Measurements from ENCODE around the gene KATNAL2. TPM values are rescaled to one million over a fixed set of nuclear protein-coding genes. Genes with fewer than 3 reads are reported as not detected.

Gene KATNAL2
- total RNA-seq: 4.3 and 5.0 TPM in 2 replicates

DNA sequence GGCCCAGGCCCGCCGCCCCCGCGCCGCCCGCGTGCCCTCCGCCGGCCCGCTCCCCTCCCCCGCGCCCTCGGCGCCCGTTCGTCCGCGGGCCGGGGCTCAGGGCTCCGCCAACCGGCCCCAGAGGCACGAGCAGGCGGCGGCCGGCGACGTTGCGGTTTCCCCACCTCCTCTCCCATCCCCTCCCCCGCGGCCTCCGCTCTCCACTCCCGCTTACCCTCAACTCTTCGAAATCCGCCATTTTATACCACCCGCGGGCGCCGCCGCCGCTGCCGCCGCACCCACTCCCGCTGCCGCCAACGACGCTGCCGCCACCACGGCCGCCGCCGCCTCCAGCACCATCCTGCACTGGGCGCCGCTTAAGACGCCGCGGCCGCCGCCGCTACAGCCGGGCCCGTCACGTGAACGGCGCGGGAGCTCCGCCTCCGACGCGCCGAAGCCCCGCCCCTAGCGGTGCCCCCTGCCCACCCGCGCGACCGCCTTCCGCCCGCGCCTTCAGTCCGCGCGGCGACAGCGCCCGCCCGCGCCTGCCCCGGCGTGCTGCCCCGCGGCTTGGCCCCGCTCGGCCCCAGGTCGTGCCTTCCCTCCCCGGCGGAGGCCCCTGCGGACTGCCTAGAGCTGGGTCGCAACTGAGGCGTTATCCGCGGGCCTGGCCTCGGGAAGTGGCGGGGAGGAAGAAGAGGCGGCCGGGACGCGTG, at the start of gene KATNAL2, which contains the start of gene PIAS2:
Gene KATNAL2, plus strand, starts transcription at position 495 of the 695 bp plus-strand sequence. CDS start 29,271 bp downstream, outside the sequence.
Gene PIAS2, minus strand, starts transcription at position 400 of the 695 bp plus-strand sequence. Its CDS starts 162 bp downstream, at position 238.
- peaks cover 28% of the 10 kb centered on the region for H4K20me1 ChIP-seq (ENCODE audit: insufficient read depth, low read length)
- no peaks in the 10 kb centered on the region for H3K36me3 ChIP-seq (ENCODE audit: insufficient read depth, low read length)
- no peak for TF ChIP-seq CTCF (IDR thresholded peaks at IDR 0.05; ENCODE audit: extremely low read depth, low read depth, low read length)
- H3K27ac ChIP-seq (ENCODE audit: low read depth, low read length): peak within 1 kb of the TSS; percentile 60
- no peaks in the 10 kb centered on the region for H3K27me3 ChIP-seq (ENCODE audit: insufficient read depth, low read length)
- H3K4me2 ChIP-seq (ENCODE audit: insufficient read depth, low read length): peak within 1 kb of the TSS; percentile 98
- H3K4me1 ChIP-seq (ENCODE audit: insufficient read depth, low read length): peaks cover 3% of the 10 kb centered on the region
- peaks cover 45% of the 10 kb centered on the region for H3K79me2 ChIP-seq (ENCODE audit: insufficient read depth, low read length)
- no peaks in the 10 kb centered on the region for H3K9me3 ChIP-seq (ENCODE audit: low read depth, low read length)
- peak within 1 kb of the TSS; percentile 97 for H2AFZ ChIP-seq (ENCODE audit: low read length)
- peak; percentile 95 for DNase-seq (ENCODE audit: insufficient read length, low spot score, missing footprints)
- peak within 1 kb of the TSS; percentile 90 for H3K4me3 ChIP-seq (ENCODE audit: insufficient read depth, low read length)

DNA sequence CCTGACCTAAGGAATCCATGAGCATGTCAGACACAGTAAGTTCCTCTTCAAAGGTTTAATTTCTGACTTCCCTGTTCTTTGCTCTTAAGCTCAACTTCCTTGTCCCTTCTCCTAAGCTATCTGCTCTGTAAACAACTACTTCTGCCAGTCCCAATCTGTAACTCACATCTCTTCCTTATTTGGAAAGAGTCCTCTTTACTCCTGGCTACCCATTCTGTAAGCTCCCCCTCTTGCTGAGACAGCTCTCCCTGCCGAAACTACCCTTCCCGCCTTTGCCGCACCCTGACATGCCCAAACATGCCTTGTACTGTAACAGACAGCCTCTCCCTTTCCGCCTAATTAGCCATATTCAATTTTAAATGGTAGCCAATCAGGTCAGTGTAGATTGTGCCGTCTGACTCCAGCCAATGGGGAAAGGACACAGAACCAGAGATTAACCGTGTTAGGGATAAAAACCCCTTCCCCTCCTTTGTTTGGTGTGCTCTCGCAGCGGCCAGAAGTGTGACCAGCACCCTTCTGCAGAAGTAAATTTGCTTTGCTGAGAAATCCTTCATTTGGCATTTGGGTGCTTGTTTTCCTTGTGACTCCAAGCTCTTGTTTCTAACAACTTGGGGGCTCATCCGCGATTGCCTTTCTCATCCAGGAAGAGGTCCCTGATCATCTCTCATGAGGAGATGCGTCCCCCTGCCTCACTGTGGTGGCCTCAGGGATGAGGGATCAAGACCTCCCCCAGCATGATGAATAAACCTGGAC, 49.1 kb upstream of the KATNAL2 start:
- H4K20me1 ChIP-seq (ENCODE audit: insufficient read depth, low read length): peaks cover 3% of the 10 kb centered on the region
- H3K36me3 ChIP-seq (ENCODE audit: insufficient read depth, low read length): no peaks in the 10 kb centered on the region
- peaks cover 5% of the 10 kb centered on the region for H3K9me3 ChIP-seq (ENCODE audit: low read depth, low read length)
- H3K4me3 ChIP-seq (ENCODE audit: insufficient read depth, low read length): no peak overlapping the region
- TF ChIP-seq CTCF (IDR thresholded peaks at IDR 0.05; ENCODE audit: extremely low read depth, low read depth, low read length): no peak
- peaks cover 37% of the 10 kb centered on the region for H3K79me2 ChIP-seq (ENCODE audit: insufficient read depth, low read length)
- no peak overlapping the region for H3K27ac ChIP-seq (ENCODE audit: low read depth, low read length)
- H3K27me3 ChIP-seq (ENCODE audit: insufficient read depth, low read length): no peaks in the 10 kb centered on the region
- no peaks in the 10 kb centered on the region for H3K4me1 ChIP-seq (ENCODE audit: insufficient read depth, low read length)
- H3K4me2 ChIP-seq (ENCODE audit: insufficient read depth, low read length): no peak overlapping the region
- DNase-seq (ENCODE audit: insufficient read length, low spot score, missing footprints): no peak
- no peak overlapping the region for H2AFZ ChIP-seq (ENCODE audit: low read length)

GRCh38 chr18:46877329-46877987, 39.9 kb upstream of the KATNAL2 start:
- Histone ChIP-seq H3K4me3 (ENCODE audit: insufficient read depth, low read length) (no peak overlapping the region), H3K79me2 (ENCODE audit: insufficient read depth, low read length) (peaks cover 34% of the 10 kb centered on the region), H3K27me3 (ENCODE audit: insufficient read depth, low read length) (no peaks in the 10 kb centered on the region), H3K36me3 (ENCODE audit: insufficient read depth, low read length) (no peaks in the 10 kb centered on the region), H3K9me3 (ENCODE audit: low read depth, low read length) (no peaks in the 10 kb centered on the region), H3K4me2 (ENCODE audit: insufficient read depth, low read length) (no peak overlapping the region), H3K4me1 (ENCODE audit: insufficient read depth, low read length) (no peaks in the 10 kb centered on the region), H2AFZ (ENCODE audit: low read length) (no peak overlapping the region), H4K20me1 (ENCODE audit: insufficient read depth, low read length) (peaks cover 7% of the 10 kb centered on the region), H3K27ac (ENCODE audit: low read depth, low read length) (no peak overlapping the region)
- no peak for DNase-seq (ENCODE audit: insufficient read length, low spot score, missing footprints)
- TF ChIP-seq CTCF (IDR thresholded peaks at IDR 0.05; ENCODE audit: extremely low read depth, low read depth, low read length): no peak
